ENCODE results near the gene VIT. TPM values are rescaled to one million over a fixed set of nuclear protein-coding genes. Genes with fewer than 3 reads are reported as not detected.
A peak's percentile ranks its signal among the peaks of the same experiment; 100 is the strongest.

The VIT gene
- total RNA-seq, 1 donor = under 0.01 TPM

DNA sequence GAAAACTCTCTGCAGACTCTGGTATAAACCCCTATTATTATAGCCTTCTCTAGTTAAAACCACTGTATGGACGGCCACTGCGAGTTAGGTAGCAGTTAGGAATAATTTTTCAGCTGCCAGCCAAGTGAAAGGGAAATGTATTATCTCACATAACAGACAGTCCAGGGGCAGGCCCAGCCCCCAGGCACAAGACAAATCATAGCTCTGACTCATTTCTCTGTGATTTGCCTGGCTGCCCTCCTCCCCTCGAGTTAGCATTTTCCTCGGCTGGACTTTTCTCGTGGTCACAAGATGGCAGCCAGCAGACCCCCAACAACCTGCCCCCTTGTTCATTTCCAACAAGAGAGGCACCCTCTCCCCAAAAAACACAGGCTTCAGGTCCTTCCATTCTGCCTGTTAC, 10.5 kb downstream of the VIT start:
- no peak overlapping the region for H3K4me3 ChIP-seq (ENCODE audit: low read depth, low read length)
- TF ChIP-seq, protein P1, sequence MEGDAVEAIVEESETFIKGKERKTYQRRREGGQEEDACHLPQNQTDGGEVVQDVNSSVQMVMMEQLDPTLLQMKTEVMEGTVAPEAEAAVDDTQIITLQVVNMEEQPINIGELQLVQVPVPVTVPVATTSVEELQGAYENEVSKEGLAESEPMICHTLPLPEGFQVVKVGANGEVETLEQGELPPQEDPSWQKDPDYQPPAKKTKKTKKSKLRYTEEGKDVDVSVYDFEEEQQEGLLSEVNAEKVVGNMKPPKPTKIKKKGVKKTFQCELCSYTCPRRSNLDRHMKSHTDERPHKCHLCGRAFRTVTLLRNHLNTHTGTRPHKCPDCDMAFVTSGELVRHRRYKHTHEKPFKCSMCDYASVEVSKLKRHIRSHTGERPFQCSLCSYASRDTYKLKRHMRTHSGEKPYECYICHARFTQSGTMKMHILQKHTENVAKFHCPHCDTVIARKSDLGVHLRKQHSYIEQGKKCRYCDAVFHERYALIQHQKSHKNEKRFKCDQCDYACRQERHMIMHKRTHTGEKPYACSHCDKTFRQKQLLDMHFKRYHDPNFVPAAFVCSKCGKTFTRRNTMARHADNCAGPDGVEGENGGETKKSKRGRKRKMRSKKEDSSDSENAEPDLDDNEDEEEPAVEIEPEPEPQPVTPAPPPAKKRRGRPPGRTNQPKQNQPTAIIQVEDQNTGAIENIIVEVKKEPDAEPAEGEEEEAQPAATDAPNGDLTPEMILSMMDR (IDR thresholded peaks at IDR 0.05; ENCODE audit: insufficient read depth, low read depth, low read length) = no peak
- DNase-seq (ENCODE audit: low read depth) = peak; percentile 37

DNA sequence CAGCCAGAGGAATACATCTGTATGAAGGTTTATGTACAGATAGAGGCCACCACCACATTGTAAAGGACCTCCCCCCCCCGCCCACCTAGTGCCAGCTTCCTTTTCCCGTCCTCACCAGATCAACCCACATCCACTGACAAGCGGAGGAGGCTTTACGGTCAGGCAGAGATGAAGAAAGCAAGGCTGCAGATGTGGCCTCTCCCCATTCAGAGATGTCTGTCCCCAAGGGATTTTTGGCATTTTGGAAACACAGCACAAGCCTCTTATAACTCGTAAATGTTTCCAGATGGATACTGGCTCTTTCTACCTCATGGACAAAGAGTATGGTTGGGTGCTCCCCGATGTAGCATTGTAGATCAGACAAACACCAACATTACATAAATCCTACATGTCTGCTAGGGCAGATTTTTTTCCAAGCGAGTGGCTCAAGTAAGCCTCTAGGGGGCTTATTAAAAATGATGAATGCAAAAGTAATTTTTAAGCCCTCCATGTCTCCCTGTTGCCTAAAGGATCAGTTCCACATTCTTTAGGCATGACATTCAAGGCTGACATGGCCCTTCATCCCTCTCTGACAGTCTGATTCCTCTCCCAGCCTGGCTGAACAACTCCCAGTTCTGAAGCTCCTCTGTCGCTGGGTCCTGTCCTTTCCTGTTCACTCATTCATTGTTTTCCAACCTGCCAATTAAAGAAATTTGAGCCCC, 11.7 kb downstream of the VIT start:
- DNase-seq (ENCODE audit: low read depth) = peak; percentile 39
- TF ChIP-seq, protein P1 (IDR thresholded peaks at IDR 0.05; ENCODE audit: insufficient read depth, low read depth, low read length) = peak; percentile 28
- H3K4me3 ChIP-seq (ENCODE audit: low read depth, low read length) = no peak overlapping the region

DNA sequence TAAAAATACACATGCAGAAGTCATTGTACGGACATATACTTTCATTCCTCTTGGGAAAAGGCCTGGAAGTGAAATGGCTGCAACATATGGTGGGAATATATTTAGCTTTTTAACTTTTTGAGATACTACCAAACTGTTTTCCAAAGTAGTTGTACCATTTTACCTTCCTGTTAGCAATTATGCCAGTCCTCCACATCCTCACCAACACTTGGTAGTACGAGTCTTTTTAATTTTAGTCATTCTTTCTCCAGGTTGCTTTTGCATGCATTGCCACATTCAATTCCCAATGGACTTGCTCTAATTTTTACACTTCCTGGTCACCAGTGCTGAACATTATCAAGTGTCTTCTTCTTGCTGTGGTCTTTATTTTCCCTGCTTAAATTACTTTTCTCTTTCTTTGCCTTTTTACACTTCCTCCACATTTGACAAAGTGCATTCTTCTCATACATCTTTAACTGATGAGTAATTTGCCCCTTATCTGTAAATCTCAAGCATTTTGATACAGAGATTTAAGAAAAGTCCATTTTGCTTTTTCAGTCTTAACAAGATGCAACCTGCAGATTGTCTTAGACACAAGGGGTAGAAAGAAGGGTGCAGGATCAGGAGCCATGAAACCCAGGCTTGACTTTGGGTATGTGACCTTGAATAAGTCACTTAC, 14.5 kb downstream of the VIT start:
- TF ChIP-seq, protein P1 (IDR thresholded peaks at IDR 0.05; ENCODE audit: insufficient read depth, low read depth, low read length) = no peak
- H3K4me3 ChIP-seq (ENCODE audit: low read depth, low read length) = no peak overlapping the region
- no peak for DNase-seq (ENCODE audit: low read depth)

DNA sequence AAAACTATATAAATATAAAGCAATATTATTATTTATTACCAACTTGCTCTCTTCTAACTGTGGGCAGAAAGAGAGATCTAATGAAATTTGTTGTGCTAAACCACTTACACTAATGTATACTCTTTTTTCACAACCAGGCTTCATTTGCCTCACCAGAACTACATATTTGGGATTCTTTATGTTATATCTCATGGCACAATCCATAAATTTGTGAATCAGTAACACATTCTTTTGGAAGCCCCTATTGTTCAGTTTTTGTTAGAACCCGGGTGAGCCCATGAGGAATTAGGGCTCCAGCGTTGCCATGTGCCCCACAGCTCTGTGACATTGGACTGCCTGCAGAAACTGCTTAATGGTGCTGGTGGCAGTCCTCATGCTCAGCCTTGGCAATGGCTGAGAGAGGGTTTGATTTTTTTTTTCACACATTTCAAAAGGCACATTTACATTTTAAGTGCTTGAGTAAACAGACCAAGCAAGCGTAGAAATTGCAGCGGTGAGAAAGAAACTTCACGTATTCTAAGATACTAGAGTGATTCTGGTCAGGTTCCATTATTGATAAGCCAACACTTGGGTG, 15.3 kb downstream of the VIT start:
- no peak overlapping the region for H3K4me3 ChIP-seq (ENCODE audit: low read depth, low read length)
- DNase-seq (ENCODE audit: low read depth) = no peak
- TF ChIP-seq, protein P1 (IDR thresholded peaks at IDR 0.05; ENCODE audit: insufficient read depth, low read depth, low read length) = no peak

DNA sequence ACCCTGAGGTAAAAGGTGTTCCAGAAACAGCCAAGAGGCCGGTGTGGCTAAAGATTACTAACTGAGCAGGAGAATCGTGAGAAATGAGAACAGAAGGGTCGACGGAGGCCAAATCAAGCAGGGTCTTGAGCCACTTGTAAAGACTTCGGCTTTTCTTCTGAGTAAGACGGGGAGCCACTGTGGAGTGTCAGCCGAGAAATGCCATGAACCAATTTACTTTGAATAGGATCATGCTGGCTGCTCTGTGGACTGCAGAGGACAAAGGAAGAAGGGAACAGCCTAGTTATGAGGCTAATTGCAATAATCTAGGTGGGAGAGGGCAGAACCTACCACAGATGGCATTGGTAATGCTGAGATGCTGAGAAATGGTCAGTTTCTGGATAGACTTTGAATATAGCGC, 16.8 kb downstream of the VIT start:
- TF ChIP-seq, protein P1 (IDR thresholded peaks at IDR 0.05; ENCODE audit: insufficient read depth, low read depth, low read length) = no peak
- no peak for DNase-seq (ENCODE audit: low read depth)
- H3K4me3 ChIP-seq (ENCODE audit: low read depth, low read length) = no peak overlapping the region

DNA sequence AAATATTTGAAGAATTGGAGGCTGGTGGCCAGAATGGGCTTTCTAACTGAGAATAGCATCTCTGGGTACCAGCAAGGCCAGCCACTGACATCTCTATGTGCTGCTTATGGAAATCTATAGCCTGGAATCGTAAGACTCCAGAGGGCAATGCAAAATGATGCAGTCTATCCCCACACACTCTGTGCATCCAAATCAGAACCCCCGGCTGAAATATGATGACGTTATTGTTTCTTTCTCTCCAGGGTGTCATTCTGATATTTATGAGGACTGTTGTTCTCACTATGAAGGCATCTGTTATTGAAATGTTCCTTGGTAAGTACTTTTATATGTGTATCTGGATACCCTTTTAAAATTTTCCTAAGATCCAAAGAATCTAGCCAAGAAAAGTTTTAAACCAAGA, 19.6 kb downstream of the VIT start:
- H3K4me3 ChIP-seq (ENCODE audit: low read depth, low read length) = no peak overlapping the region
- TF ChIP-seq, protein P1 (IDR thresholded peaks at IDR 0.05; ENCODE audit: insufficient read depth, low read depth, low read length) = no peak
- no peak for DNase-seq (ENCODE audit: low read depth)
